Measurements from ENCODE around the gene RHOC.

DNA sequence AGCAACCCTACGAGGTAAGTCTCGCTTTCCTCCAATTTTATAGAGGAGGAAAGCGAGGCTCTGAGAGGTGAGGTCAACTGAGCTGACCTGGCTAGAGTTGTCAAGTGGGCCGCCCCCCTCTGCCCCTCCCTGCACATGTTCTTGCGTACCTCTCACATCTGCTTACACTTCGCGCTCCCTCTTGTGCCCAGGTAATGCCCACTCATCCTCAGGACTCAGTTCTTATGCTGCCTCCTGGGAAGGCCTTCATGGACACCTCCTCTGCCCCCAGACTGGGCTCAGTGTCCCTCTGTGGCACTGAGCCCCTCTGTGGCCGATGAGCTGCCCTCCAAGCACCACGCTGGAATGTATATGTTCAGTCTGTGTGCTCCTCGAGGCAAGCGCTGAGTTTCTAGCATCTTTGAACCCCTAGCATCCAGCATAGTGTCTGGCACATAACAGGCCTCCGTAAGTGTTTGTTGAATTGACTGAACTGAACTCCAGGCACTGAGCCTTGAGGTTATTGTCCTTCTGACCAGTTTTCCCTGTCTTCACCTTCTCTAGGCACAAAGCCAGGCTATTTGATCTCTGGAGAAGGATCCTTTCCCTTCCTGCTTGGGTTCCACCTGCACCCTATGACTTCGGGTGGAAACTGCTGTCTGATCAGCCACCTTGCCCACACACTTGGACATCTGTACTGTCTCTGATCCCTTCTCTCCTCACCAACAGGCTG, 19.0 kb downstream of the RHOC start:
- TF ChIP-seq, protein P1, sequence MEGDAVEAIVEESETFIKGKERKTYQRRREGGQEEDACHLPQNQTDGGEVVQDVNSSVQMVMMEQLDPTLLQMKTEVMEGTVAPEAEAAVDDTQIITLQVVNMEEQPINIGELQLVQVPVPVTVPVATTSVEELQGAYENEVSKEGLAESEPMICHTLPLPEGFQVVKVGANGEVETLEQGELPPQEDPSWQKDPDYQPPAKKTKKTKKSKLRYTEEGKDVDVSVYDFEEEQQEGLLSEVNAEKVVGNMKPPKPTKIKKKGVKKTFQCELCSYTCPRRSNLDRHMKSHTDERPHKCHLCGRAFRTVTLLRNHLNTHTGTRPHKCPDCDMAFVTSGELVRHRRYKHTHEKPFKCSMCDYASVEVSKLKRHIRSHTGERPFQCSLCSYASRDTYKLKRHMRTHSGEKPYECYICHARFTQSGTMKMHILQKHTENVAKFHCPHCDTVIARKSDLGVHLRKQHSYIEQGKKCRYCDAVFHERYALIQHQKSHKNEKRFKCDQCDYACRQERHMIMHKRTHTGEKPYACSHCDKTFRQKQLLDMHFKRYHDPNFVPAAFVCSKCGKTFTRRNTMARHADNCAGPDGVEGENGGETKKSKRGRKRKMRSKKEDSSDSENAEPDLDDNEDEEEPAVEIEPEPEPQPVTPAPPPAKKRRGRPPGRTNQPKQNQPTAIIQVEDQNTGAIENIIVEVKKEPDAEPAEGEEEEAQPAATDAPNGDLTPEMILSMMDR (IDR thresholded peaks at IDR 0.05 in 2 of 3, conservative IDR thresholded peaks at IDR 0.05 in 1 of 3; ENCODE audit: borderline replicate concordance in 1 of 3, insufficient read depth in 1 of 3, low read depth in 2 of 3, low read length in 2 of 3) = no peak
- TF ChIP-seq, protein P2, sequence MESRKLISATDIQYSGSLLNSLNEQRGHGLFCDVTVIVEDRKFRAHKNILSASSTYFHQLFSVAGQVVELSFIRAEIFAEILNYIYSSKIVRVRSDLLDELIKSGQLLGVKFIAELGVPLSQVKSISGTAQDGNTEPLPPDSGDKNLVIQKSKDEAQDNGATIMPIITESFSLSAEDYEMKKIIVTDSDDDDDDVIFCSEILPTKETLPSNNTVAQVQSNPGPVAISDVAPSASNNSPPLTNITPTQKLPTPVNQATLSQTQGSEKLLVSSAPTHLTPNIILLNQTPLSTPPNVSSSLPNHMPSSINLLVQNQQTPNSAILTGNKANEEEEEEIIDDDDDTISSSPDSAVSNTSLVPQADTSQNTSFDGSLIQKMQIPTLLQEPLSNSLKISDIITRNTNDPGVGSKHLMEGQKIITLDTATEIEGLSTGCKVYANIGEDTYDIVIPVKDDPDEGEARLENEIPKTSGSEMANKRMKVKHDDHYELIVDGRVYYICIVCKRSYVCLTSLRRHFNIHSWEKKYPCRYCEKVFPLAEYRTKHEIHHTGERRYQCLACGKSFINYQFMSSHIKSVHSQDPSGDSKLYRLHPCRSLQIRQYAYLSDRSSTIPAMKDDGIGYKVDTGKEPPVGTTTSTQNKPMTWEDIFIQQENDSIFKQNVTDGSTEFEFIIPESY (IDR thresholded peaks at IDR 0.05; ENCODE audit: extremely low read depth, insufficient replicate concordance, low read length) = no peak
- TF ChIP-seq CEBPB (IDR thresholded peaks at IDR 0.05; ENCODE audit: low read depth) = no peak
- TF ChIP-seq EZH2phosphoT487 (IDR thresholded peaks at IDR 0.05; ENCODE audit: borderline replicate concordance) = no peak
- TF ChIP-seq ZNF274 (IDR thresholded peaks at IDR 0.05; ENCODE audit: low read depth, low read length) = no peak
- TF ChIP-seq, protein P3, sequence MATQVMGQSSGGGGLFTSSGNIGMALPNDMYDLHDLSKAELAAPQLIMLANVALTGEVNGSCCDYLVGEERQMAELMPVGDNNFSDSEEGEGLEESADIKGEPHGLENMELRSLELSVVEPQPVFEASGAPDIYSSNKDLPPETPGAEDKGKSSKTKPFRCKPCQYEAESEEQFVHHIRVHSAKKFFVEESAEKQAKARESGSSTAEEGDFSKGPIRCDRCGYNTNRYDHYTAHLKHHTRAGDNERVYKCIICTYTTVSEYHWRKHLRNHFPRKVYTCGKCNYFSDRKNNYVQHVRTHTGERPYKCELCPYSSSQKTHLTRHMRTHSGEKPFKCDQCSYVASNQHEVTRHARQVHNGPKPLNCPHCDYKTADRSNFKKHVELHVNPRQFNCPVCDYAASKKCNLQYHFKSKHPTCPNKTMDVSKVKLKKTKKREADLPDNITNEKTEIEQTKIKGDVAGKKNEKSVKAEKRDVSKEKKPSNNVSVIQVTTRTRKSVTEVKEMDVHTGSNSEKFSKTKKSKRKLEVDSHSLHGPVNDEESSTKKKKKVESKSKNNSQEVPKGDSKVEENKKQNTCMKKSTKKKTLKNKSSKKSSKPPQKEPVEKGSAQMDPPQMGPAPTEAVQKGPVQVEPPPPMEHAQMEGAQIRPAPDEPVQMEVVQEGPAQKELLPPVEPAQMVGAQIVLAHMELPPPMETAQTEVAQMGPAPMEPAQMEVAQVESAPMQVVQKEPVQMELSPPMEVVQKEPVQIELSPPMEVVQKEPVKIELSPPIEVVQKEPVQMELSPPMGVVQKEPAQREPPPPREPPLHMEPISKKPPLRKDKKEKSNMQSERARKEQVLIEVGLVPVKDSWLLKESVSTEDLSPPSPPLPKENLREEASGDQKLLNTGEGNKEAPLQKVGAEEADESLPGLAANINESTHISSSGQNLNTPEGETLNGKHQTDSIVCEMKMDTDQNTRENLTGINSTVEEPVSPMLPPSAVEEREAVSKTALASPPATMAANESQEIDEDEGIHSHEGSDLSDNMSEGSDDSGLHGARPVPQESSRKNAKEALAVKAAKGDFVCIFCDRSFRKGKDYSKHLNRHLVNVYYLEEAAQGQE (IDR thresholded peaks at IDR 0.05; ENCODE audit: low read depth) = no peak
- no peak for TF ChIP-seq SP1 (IDR thresholded peaks at IDR 0.05; ENCODE audit: low read depth)
- no peak for TF ChIP-seq ZFX (IDR thresholded peaks at IDR 0.05)
- no peak for TF ChIP-seq YY1 (IDR thresholded peaks at IDR 0.05; ENCODE audit: extremely low read depth, insufficient replicate concordance, low read depth, low read length)
- TF ChIP-seq EZH2 (IDR thresholded peaks at IDR 0.05) = no peak

Data from HCT116 (cell line).